Spleen (tissue), 7 donors: ENCODE data around the gene CEP95.

Experiments used
- POLR2AphosphoS5 ChIP-seq, 3 donors: sonication (generic); formaldehyde crosslinking; IDR thresholded peaks; one replicate each; pipeline ENCODE4 v1.5.1; 2017; ENCODE audit warnings: antibody characterized with exemption in 3 of 3
- TF ChIP-seq, protein P1 (sequence below), 11 experiments: fragments of 200-600 bp in 7 of 11; fragments of 450-650 bp in 4 of 11; sonication (generic) in 4 of 11; IDR thresholded peaks in 8 of 11; conservative IDR thresholded peaks in 3 of 11; 1 replicate in 7 of 11; 2 replicates in 4 of 11; pipeline versions ENCODE4 v1.4.0 to v1.8.0; 2016 to 2021; ENCODE audit warnings: antibody characterized with exemption in 11 of 11, inconsistent platforms in 4 of 11, mild to moderate bottlenecking in 1 of 11
- donor health status: DM: no; HTN: no; CAD: no; lungs with moderate emphysema.
- donor health status: DM: no; HTN: no; CAD: no.
- donor health status: DM: no; HTN: no; CAD: no.

- TF ChIP-seq, protein P1, sequence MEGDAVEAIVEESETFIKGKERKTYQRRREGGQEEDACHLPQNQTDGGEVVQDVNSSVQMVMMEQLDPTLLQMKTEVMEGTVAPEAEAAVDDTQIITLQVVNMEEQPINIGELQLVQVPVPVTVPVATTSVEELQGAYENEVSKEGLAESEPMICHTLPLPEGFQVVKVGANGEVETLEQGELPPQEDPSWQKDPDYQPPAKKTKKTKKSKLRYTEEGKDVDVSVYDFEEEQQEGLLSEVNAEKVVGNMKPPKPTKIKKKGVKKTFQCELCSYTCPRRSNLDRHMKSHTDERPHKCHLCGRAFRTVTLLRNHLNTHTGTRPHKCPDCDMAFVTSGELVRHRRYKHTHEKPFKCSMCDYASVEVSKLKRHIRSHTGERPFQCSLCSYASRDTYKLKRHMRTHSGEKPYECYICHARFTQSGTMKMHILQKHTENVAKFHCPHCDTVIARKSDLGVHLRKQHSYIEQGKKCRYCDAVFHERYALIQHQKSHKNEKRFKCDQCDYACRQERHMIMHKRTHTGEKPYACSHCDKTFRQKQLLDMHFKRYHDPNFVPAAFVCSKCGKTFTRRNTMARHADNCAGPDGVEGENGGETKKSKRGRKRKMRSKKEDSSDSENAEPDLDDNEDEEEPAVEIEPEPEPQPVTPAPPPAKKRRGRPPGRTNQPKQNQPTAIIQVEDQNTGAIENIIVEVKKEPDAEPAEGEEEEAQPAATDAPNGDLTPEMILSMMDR (IDR thresholded peaks at IDR 0.05 in 8 of 11, conservative IDR thresholded peaks at IDR 0.05 in 3 of 11), result no peak
- TF ChIP-seq POLR2AphosphoS5 (IDR thresholded peaks at IDR 0.05), result no peak
These were observed 47.4 kb downstream of the CEP95 start for GRCh38 chr17:64554028-64554637.
